ENCODE data around the gene ADAMTSL3. TPM values are rescaled to one million over a fixed set of nuclear protein-coding genes. Genes with fewer than 3 reads are reported as not detected.

Gene ADAMTSL3
- total RNA-seq, 1 experiment from 2014 or later, result 0.05 TPM

Other genes starting within 250 kb of the ADAMTSL3 start
- gene SH3GL3, start 206.8 kb upstream of the ADAMTSL3 start, total RNA-seq (2021; ENCODE audit: unreplicated experiment), result 1.3 TPM

Data from HCT116 (cell line).